CD14-positive monocyte (primary cell): ENCODE results near the gene SLC2A1. TPM values are rescaled to one million over a fixed set of nuclear protein-coding genes. Genes with fewer than 3 reads are reported as not detected.

ENCODE experiments used
- DNase-seq, 3 donors: peaks; one replicate each; pipeline ENCODE4 v3.0.0-alpha.2; 2011 to 2022
- H2AFZ ChIP-seq: 2 replicates; pipeline ENCODE4 v1.6.0; 2012; ENCODE audit warnings: mild to moderate bottlenecking, low read depth, low read length, inconsistent platforms; ENCODE audit not compliant: insufficient read depth, poor library complexity, severe bottlenecking
- H3K27ac ChIP-seq, 2 donors: 1 replicate in 1 of 2; 2 replicates in 1 of 2; pipeline ENCODE4 v1.5.1; 2012 to 2013; ENCODE audit warnings: low read length in 2 of 2, control low read depth in 1 of 2, inconsistent platforms in 1 of 2, low read depth in 1 of 2, mild to moderate bottlenecking in 1 of 2
- H3K27me3 ChIP-seq, 2 donors: one replicate each; pipeline versions ENCODE4 v1.6.0 to v1.6.1; 2011 to 2013; ENCODE audit warnings: low read length in 2 of 2; ENCODE audit not compliant: control insufficient read depth in 2 of 2, insufficient read depth in 2 of 2
- H3K36me3 ChIP-seq, 2 donors: replicated peaks in 1 of 2; 1 replicate in 1 of 2; 2 replicates in 1 of 2; pipeline versions ENCODE4 v1.5.1 to v1.6.1; 2012 to 2013; ENCODE audit warnings: low read length in 2 of 2, control low read depth in 1 of 2, inconsistent platforms in 1 of 2, mild to moderate bottlenecking in 1 of 2; ENCODE audit not compliant: insufficient read depth in 2 of 2, control insufficient read depth in 1 of 2
- H3K4me1 ChIP-seq, 2 donors: 1 replicate in 1 of 2; 2 replicates in 1 of 2; pipeline versions ENCODE4 v1.5.1 to v1.6.1; 2012 to 2013; ENCODE audit warnings: low read length in 2 of 2, control low read depth in 1 of 2, inconsistent platforms in 1 of 2, mild to moderate bottlenecking in 1 of 2, moderate library complexity in 1 of 2; ENCODE audit not compliant: insufficient read depth in 2 of 2, control insufficient read depth in 1 of 2
- H3K4me2 ChIP-seq: replicated peaks from 2 replicates; pipeline ENCODE3; 2012; ENCODE audit warnings: low read length, moderate library complexity, mild to moderate bottlenecking; ENCODE audit not compliant: poor library complexity, severe bottlenecking; ENCODE audit errors: extremely low read depth
- H3K4me3 ChIP-seq, 3 experiments: fragments of 200-600 bp in 1 of 3; sonication (generic) in 1 of 3; replicated peaks in 1 of 3; 1 replicate in 2 of 3; 2 replicates in 1 of 3; pipeline ENCODE4 v1.5.1; 2011 to 2013; ENCODE audit warnings: low read length in 3 of 3, mild to moderate bottlenecking in 3 of 3, control low read depth in 2 of 3, low read depth in 2 of 3, inconsistent platforms in 1 of 3, moderate library complexity in 1 of 3
- H3K79me2 ChIP-seq: 2 replicates; pipeline ENCODE4 v1.6.0; 2012; ENCODE audit warnings: mild to moderate bottlenecking, control low read depth, inconsistent platforms, low read length, moderate library complexity; ENCODE audit not compliant: insufficient read depth
- H3K9ac ChIP-seq: 2 replicates; pipeline ENCODE4 v1.6.0; 2017; ENCODE audit warnings: low read length, mild to moderate bottlenecking; ENCODE audit not compliant: insufficient read depth, poor library complexity, severe bottlenecking
- H3K9me3 ChIP-seq, 2 donors: replicated peaks in 1 of 2; 1 replicate in 1 of 2; 2 replicates in 1 of 2; pipeline versions ENCODE4 v1.5.1 to v1.6.1; 2012 to 2013; ENCODE audit warnings: low read length in 2 of 2, control low read depth in 1 of 2; ENCODE audit not compliant: control insufficient read depth in 1 of 2, insufficient read depth in 1 of 2
- H4K20me1 ChIP-seq: 2 replicates; pipeline ENCODE4 v1.6.0; 2012; ENCODE audit warnings: mild to moderate bottlenecking, low read length, control low read depth, moderate library complexity; ENCODE audit not compliant: insufficient read depth
- H3K27ac Mint-ChIP-seq, 7 donors: one replicate each; pipeline ENCODE4 v1.8.0; 2020; ENCODE audit warnings: mild to moderate bottlenecking in 7 of 7, mixed read lengths in 7 of 7, moderate library complexity in 6 of 7, inconsistent platforms in 2 of 7
- H3K27me3 Mint-ChIP-seq, 3 donors: one replicate each; pipeline ENCODE4 v1.8.0; 2021 to 2022; ENCODE audit warnings: low read depth in 3 of 3, mild to moderate bottlenecking in 3 of 3, mixed read lengths in 3 of 3, moderate library complexity in 3 of 3, inconsistent platforms in 1 of 3
- H3K36me3 Mint-ChIP-seq, 2 donors: one replicate each; pipeline ENCODE4 v1.8.0; 2020; ENCODE audit warnings: mixed read lengths in 2 of 2, inconsistent platforms in 1 of 2, mild to moderate bottlenecking in 1 of 2
- H3K4me1 Mint-ChIP-seq: one replicate; pipeline ENCODE4 v1.8.0; 2020; ENCODE audit warnings: mild to moderate bottlenecking, mixed read lengths
- H3K4me3 Mint-ChIP-seq, 2 donors: one replicate each; pipeline ENCODE4 v1.8.0; 2020; ENCODE audit warnings: mild to moderate bottlenecking in 2 of 2, mixed read lengths in 2 of 2, moderate library complexity in 1 of 2
- H3K9me3 Mint-ChIP-seq, 7 donors: one replicate each; pipeline ENCODE4 v1.8.0; 2020 to 2022; ENCODE audit warnings: mixed read lengths in 7 of 7, mild to moderate bottlenecking in 6 of 7, moderate library complexity in 6 of 7, inconsistent platforms in 2 of 7
- WGBS: methylation state at CpG from one replicate; pipeline ENCODE4 v1.1.5; 2013; ENCODE audit warnings: missing lambda C conversion rate; ENCODE audit not compliant: insufficient coverage; 5-methylcytosine and 5-hydroxymethylcytosine counted together
- intact Hi-C, 2 donors: fragments of 100-400 bp; cut with micrococcal nuclease; formaldehyde crosslinking; loops; one replicate each; pipeline versions ENCODE4 v1.15.0 to v1.15.1; 2023
- polyA plus RNA-seq, 3 donors: library from polyadenylated mRNA; depleted of rRNA in 1 of 3; unstranded in 2 of 3; stranded (reverse) in 1 of 3; fragments of 300-500 nt in 2 of 3; fragments of >200 nt in 1 of 3; fragmentation: Illumina TruSeq in 2 of 3; gene quantifications; 1 replicate in 2 of 3; 2 replicates in 1 of 3; pipeline ENCODE4 v1.2.3, GENCODE V29; 2012 to 2021
- TF ChIP-seq, protein P1 (sequence below): fragments of 200-600 bp; IDR thresholded peaks from one replicate; pipeline ENCODE4 v1.8.0; 2022; ENCODE audit warnings: antibody characterized with exemption, mild to moderate bottlenecking

SLC2A1 gene
- polyA plus RNA-seq, 3 donors: 0.56 to 5.0 (median 0.71) TPM

DNA sequence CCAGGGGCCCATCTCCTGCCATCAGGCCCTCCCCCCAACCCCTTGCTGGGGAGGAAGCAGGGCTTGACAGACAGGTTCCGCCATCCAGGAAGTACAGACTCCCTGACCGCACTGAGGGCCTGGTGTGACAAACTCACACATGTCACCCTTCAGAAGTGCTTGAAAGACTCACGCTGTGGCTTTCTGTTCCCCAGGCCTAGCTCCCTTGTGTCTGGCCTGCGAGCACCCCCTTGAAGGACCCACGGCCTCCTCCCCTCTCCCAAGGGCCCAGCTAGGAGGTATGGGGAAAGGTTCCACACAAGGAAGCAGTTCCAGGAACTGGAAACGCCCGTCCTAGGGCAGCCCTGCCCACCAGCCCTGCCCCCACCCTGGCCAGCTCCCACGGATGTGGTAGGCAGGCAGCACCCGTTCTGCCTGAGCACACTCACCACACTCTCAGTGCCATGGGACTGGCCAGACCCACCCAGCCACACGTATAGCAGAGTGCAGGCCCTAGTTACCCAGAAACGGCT, 26.7 kb downstream of the SLC2A1 start:
- Mint-ChIP-seq H3K4me3 (peak overlapping the region; percentile 31 to 75), H3K27me3 (peaks cover 2 to 6% (median 5%) of the 10 kb centered on the region in 3 donors), H3K4me1 (peaks cover 64% of the 10 kb centered on the region), H3K27ac (peak overlapping the region; percentile 92 to 98 (median 96)), H3K9me3 (no peaks in the 10 kb centered on the region), H3K36me3 (peaks cover 18 to 34% of the 10 kb centered on the region in 2 donors)
- WGBS: 0% methylated on average over 8 of the region's 11 CpGs
- Histone ChIP-seq H3K9ac (peak overlapping the region; percentile 66), H3K4me1 (peaks cover 55 to 65% of the 10 kb centered on the region in 2 donors), H3K36me3 (peaks cover 0 to 12% of the 10 kb centered on the region in 2 donors), H3K9me3 (no peaks in the 10 kb centered on the region), H4K20me1 (no peaks in the 10 kb centered on the region), H3K4me2 (peak overlapping the region; percentile 29), H3K79me2 (no peaks in the 10 kb centered on the region), H2AFZ (peak overlapping the region; percentile 68), H3K4me3 (peak overlapping the region in 1 of 3 experiments; percentile 31), H3K27me3 (no peaks in the 10 kb centered on the region), H3K27ac (peak overlapping the region; percentile 88 to 94)
- peak; percentile 88 to 92 (median 92) for DNase-seq
- TF ChIP-seq, protein P1, sequence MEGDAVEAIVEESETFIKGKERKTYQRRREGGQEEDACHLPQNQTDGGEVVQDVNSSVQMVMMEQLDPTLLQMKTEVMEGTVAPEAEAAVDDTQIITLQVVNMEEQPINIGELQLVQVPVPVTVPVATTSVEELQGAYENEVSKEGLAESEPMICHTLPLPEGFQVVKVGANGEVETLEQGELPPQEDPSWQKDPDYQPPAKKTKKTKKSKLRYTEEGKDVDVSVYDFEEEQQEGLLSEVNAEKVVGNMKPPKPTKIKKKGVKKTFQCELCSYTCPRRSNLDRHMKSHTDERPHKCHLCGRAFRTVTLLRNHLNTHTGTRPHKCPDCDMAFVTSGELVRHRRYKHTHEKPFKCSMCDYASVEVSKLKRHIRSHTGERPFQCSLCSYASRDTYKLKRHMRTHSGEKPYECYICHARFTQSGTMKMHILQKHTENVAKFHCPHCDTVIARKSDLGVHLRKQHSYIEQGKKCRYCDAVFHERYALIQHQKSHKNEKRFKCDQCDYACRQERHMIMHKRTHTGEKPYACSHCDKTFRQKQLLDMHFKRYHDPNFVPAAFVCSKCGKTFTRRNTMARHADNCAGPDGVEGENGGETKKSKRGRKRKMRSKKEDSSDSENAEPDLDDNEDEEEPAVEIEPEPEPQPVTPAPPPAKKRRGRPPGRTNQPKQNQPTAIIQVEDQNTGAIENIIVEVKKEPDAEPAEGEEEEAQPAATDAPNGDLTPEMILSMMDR: no peak
- intact Hi-C loops: no loop called here

- Mint-ChIP-seq H3K36me3 (peaks cover 18 to 32% of the 10 kb centered on the region in 2 donors), H3K4me1 (peaks cover 56% of the 10 kb centered on the region), H3K27me3 (peaks cover 2 to 6% (median 5%) of the 10 kb centered on the region in 3 donors), H3K27ac (peak overlapping the region; percentile 92 to 98 (median 96)), H3K9me3 (no peaks in the 10 kb centered on the region), H3K4me3 (peak overlapping the region; percentile 31 to 74)
- Histone ChIP-seq H3K27ac (peak overlapping the region; percentile 88 to 94), H3K4me3 (no peak overlapping the region), H4K20me1 (no peaks in the 10 kb centered on the region), H2AFZ (peak overlapping the region; percentile 4), H3K79me2 (no peaks in the 10 kb centered on the region), H3K9me3 (no peaks in the 10 kb centered on the region), H3K9ac (peak overlapping the region; percentile 66), H3K4me2 (peak overlapping the region; percentile 29), H3K27me3 (no peaks in the 10 kb centered on the region), H3K36me3 (peaks cover 0 to 12% of the 10 kb centered on the region in 2 donors), H3K4me1 (peaks cover 47 to 57% of the 10 kb centered on the region in 2 donors)
- intact Hi-C loops: no loop called here
- DNase-seq: peak; percentile 76 to 84 (median 81)
- WGBS: 27% methylated on average over 3 of the region's 7 CpGs
- TF ChIP-seq, protein P1: peak; percentile 79
Observed at GRCh38 chr1:42931108-42931539, 27.5 kb downstream of the SLC2A1 start.
